NCI-H146 treated with DMSO at 0.1 percent for 48 hours (cell line): ENCODE results near the gene FAM219A.
"Not testable (repeated sequence)": the region's sequence is repeated elsewhere in the genome, so short reads cannot be mapped to it uniquely, and the experiment has no call there.

ENCODE experiments used
- DNase-seq: peaks from one replicate; lab custom pipeline; 2025; ENCODE audit not compliant: unreplicated experiment; lab: John Stamatoyannopoulos, UW

The FAM219A gene

GRCh38 chr9:34446468-34446891 is 11.9 kb downstream of the FAM219A start:
- DNase-seq: no peak

- DNase-seq: no peak
Observed at GRCh38 chr9:34443976-34444375, 14.4 kb downstream of the FAM219A start.

GRCh38 chr9:34443533-34443932 is 14.8 kb downstream of the FAM219A start:
- peak; percentile 44 for DNase-seq

GRCh38 chr9:34442770-34443169 is 15.6 kb downstream of the FAM219A start:
- no peak for DNase-seq

GRCh38 chr9:34440017-34440416 is 18.4 kb downstream of the FAM219A start:
- DNase-seq: no peak

GRCh38 chr9:34438465-34438864 is 19.9 kb downstream of the FAM219A start:
- not testable (repeated sequence) for DNase-seq

GRCh38 chr9:34437926-34438307 is 20.5 kb downstream of the FAM219A start:
- DNase-seq: not testable (repeated sequence)

GRCh38 chr9:34437006-34437925 is 21.1 kb downstream of the FAM219A start:
- peak; percentile 70 for DNase-seq

- no peak for DNase-seq
Observed at GRCh38 chr9:34431667-34432066, 26.7 kb downstream of the FAM219A start.

GRCh38 chr9:34430843-34431437 is 27.4 kb downstream of the FAM219A start:
- no peak for DNase-seq

- DNase-seq: peak; percentile 54
Observed at GRCh38 chr9:34428325-34428958, 29.9 kb downstream of the FAM219A start.

GRCh38 chr9:34426347-34427074 is 31.9 kb downstream of the FAM219A start:
- DNase-seq: no peak

GRCh38 chr9:34419716-34420504 is 38.5 kb downstream of the FAM219A start:
- DNase-seq: no peak

- DNase-seq: peak; percentile 40
Observed at GRCh38 chr9:34417734-34418133, 40.6 kb downstream of the FAM219A start.

- DNase-seq: no peak
Observed at GRCh38 chr9:34413231-34413852, 45.0 kb downstream of the FAM219A start.

GRCh38 chr9:34412336-34412735 is 46.0 kb downstream of the FAM219A start:
- DNase-seq: no peak

GRCh38 chr9:34409154-34409553 is 49.2 kb downstream of the FAM219A start:
- no peak for DNase-seq

GRCh38 chr9:34408173-34408572 is 50.2 kb downstream of the FAM219A start:
- no peak for DNase-seq

- DNase-seq: no peak
Observed at GRCh38 chr9:34406219-34406618, 52.2 kb downstream of the FAM219A start.

GRCh38 chr9:34405719-34406118 is 52.7 kb downstream of the FAM219A start:
- no peak for DNase-seq
